WERI-Rb-1 (cell line): Measurements from ENCODE around the gene ENTHD1.
"Not testable (repeated sequence)": the region's sequence is repeated elsewhere in the genome, so short reads cannot be mapped to it uniquely, and the experiment has no call there.

Source experiments
- DNase-seq: peaks from one replicate; pipeline ENCODE4 v3.0.0-alpha.2; 2020
- H3K27ac ChIP-seq: fragments of 250-450 bp; sonication (Bioruptor Pico); 2 replicates; pipeline ENCODE4 v1.5.1; 2020; ENCODE audit warnings: mild to moderate bottlenecking, moderate library complexity
- H3K27me3 ChIP-seq: fragments of 250-450 bp; sonication (Bioruptor Pico); 2 replicates; pipeline ENCODE4 v1.5.1; 2021; ENCODE audit warnings: mild to moderate bottlenecking, low read depth, moderate library complexity; ENCODE audit not compliant: insufficient read depth, severe bottlenecking
- H3K36me3 ChIP-seq: fragments of 250-450 bp; sonication (Bioruptor Pico); 2 replicates; pipeline ENCODE4 v1.5.1; 2020; ENCODE audit warnings: mild to moderate bottlenecking, moderate library complexity
- H3K4me3 ChIP-seq: 2 replicates; pipeline ENCODE4 v1.5.1; 2011; ENCODE audit warnings: low read depth, mild to moderate bottlenecking, control low read depth, low read length
- H3K9me3 ChIP-seq: fragments of 250-450 bp; sonication (Bioruptor Pico); 2 replicates; pipeline ENCODE4 v1.5.1; 2021; ENCODE audit warnings: mild to moderate bottlenecking, moderate library complexity; ENCODE audit not compliant: severe bottlenecking
- CTCF ChIP-seq: IDR thresholded peaks from 2 replicates; pipeline ENCODE4 v1.5.1; 2011; ENCODE audit warnings: low read depth, mild to moderate bottlenecking, control low read depth, inconsistent platforms, low read length

Gene ENTHD1

GRCh38 chr22:39856588-39856987 is 37.0 kb downstream of the ENTHD1 start:
- Histone ChIP-seq H3K9me3 (no peaks in the 10 kb centered on the region), H3K36me3 (no peaks in the 10 kb centered on the region), H3K27me3 (no peaks in the 10 kb centered on the region), H3K4me3 (no peak overlapping the region), H3K27ac (no peak overlapping the region)
- TF ChIP-seq CTCF = no peak
- no peak for DNase-seq

- H3K4me3 ChIP-seq = no peak overlapping the region
- TF ChIP-seq CTCF = no peak
- no peaks in the 10 kb centered on the region for H3K36me3 ChIP-seq
- H3K27me3 ChIP-seq = no peaks in the 10 kb centered on the region
- no peak for DNase-seq
- no peak overlapping the region for H3K27ac ChIP-seq
- H3K9me3 ChIP-seq = no peaks in the 10 kb centered on the region
Observed at GRCh38 chr22:39852799-39853198, 40.8 kb downstream of the ENTHD1 start.

GRCh38 chr22:39851606-39852315 is 41.8 kb downstream of the ENTHD1 start:
- no peak for TF ChIP-seq CTCF
- no peaks in the 10 kb centered on the region for H3K36me3 ChIP-seq
- no peaks in the 10 kb centered on the region for H3K27me3 ChIP-seq
- no peak overlapping the region for H3K27ac ChIP-seq
- no peak for DNase-seq
- H3K4me3 ChIP-seq = no peak overlapping the region
- no peaks in the 10 kb centered on the region for H3K9me3 ChIP-seq

- Histone ChIP-seq H3K27me3 (no peaks in the 10 kb centered on the region), H3K9me3 (no peaks in the 10 kb centered on the region), H3K36me3 (no peaks in the 10 kb centered on the region), H3K27ac (no peak overlapping the region), H3K4me3 (no peak overlapping the region)
- no peak for DNase-seq
- TF ChIP-seq CTCF = no peak
Observed at GRCh38 chr22:39847477-39847876, 46.1 kb downstream of the ENTHD1 start.

- H3K27me3 ChIP-seq, H3K27ac ChIP-seq, DNase-seq, H3K4me3 ChIP-seq, H3K36me3 ChIP-seq, H3K9me3 ChIP-seq: not testable (repeated sequence)
Observed at GRCh38 chr22:39846539-39846938, 47.0 kb downstream of the ENTHD1 start.

- H3K36me3 ChIP-seq = no peaks in the 10 kb centered on the region
- no peaks in the 10 kb centered on the region for H3K9me3 ChIP-seq
- no peak overlapping the region for H3K27ac ChIP-seq
- no peak for TF ChIP-seq CTCF
- no peaks in the 10 kb centered on the region for H3K27me3 ChIP-seq
- DNase-seq = no peak
- H3K4me3 ChIP-seq = no peak overlapping the region
Observed at GRCh38 chr22:39845529-39845928, 48.0 kb downstream of the ENTHD1 start.
